Daoy (cell line): Measurements from ENCODE around the gene IFITM2. TPM values are rescaled to one million over a fixed set of nuclear protein-coding genes. Genes with fewer than 3 reads are reported as not detected.
A peak's percentile ranks its signal among the peaks of the same experiment; 100 is the strongest.

Source experiments
- DNase-seq: peaks from one replicate; pipeline ENCODE4 v3.0.0-alpha.2; 2015; ENCODE audit warnings: low read depth
- total RNA-seq: library from RNA; depleted of rRNA; stranded (reverse); fragments of >200 nt; shearing (Covaris generic); gene quantifications from 2 replicates; pipeline ENCODE4 v1.2.3, GENCODE V29; 2014

Gene IFITM2
- total RNA-seq, 1 experiment from 2014 or later: 6.1 TPM

GRCh38 chr11:281486-282161 is 26.0 kb upstream of the IFITM2 start:
- no peak for DNase-seq

GRCh38 chr11:282171-282570 is 25.4 kb upstream of the IFITM2 start:
- DNase-seq: no peak

- DNase-seq: no peak
Measured at GRCh38 chr11:282630-283360, 24.8 kb upstream of the IFITM2 start.

GRCh38 chr11:283405-284104 is 24.1 kb upstream of the IFITM2 start:
- no peak for DNase-seq

- no peak for DNase-seq
Measured at GRCh38 chr11:284105-285020, 23.3 kb upstream of the IFITM2 start.

GRCh38 chr11:285021-285893 is 22.4 kb upstream of the IFITM2 start:
- peak; percentile 1 for DNase-seq

- DNase-seq: no peak
Measured at GRCh38 chr11:285894-286220, 21.8 kb upstream of the IFITM2 start.

- peak; percentile 6 for DNase-seq
Measured at GRCh38 chr11:286977-287820, 20.4 kb upstream of the IFITM2 start.

- DNase-seq: peak; percentile 8
Measured at GRCh38 chr11:287821-288477, 19.7 kb upstream of the IFITM2 start.

- DNase-seq: peak; percentile 53
Measured at GRCh38 chr11:288478-289397, 18.9 kb upstream of the IFITM2 start, which contains the start of gene PGGHG. PGGHG (plus strand) TSS chr11:289126; CDS start chr11:289817, 691 bp downstream.

- no peak for DNase-seq
Measured at GRCh38 chr11:289398-289711, 18.3 kb upstream of the IFITM2 start.

- DNase-seq: no peak
Measured at GRCh38 chr11:289712-290620, 17.6 kb upstream of the IFITM2 start.

- DNase-seq: no peak
Measured at GRCh38 chr11:290621-291231, 16.9 kb upstream of the IFITM2 start.

- DNase-seq: no peak
Measured at GRCh38 chr11:291281-292210, 16.1 kb upstream of the IFITM2 start.

GRCh38 chr11:292211-293121 is 15.2 kb upstream of the IFITM2 start:
- no peak for DNase-seq
